GM12878 (cell line): Measurements from ENCODE around the gene MGAT4C.

Source experiments
- CHD2 ChIP-seq: IDR thresholded peaks from 2 replicates; pipeline ENCODE4 v1.6.1; 2011; ENCODE audit warnings: low read depth, low read length, improper control_type of control experiment, borderline replicate concordance
- EGR1 ChIP-seq, 2 experiments: IDR thresholded peaks; 1 replicate in 1 of 2; 2 replicates in 1 of 2; pipeline ENCODE4 v1.6.1; 2011 to 2012; ENCODE audit warnings: low read depth in 2 of 2, low read length in 2 of 2, borderline replicate concordance in 1 of 2, mild to moderate bottlenecking in 1 of 2, moderate library complexity in 1 of 2
- EP300 ChIP-seq, 2 experiments: fragments of 150-350 bp in 1 of 2; IDR thresholded peaks; 2 replicates each; pipeline ENCODE4 v1.6.1; 2011 to 2012; ENCODE audit warnings: low read depth in 2 of 2, low read length in 2 of 2, borderline replicate concordance in 1 of 2, improper control_type of control experiment in 1 of 2, inconsistent platforms in 1 of 2; ENCODE audit not compliant: control insufficient read depth in 1 of 2
- MXI1 ChIP-seq: fragments of 150-350 bp; IDR thresholded peaks from 2 replicates; pipeline ENCODE4 v1.6.1; 2011; ENCODE audit warnings: low read depth, mild to moderate bottlenecking, inconsistent platforms, low read length, improper control_type of control experiment
- NFYA ChIP-seq: IDR thresholded peaks from 2 replicates; pipeline ENCODE4 v1.6.1; 2011; ENCODE audit warnings: low read depth, mild to moderate bottlenecking, low read length, improper control_type of control experiment, borderline replicate concordance
- PML ChIP-seq: IDR thresholded peaks from 2 replicates; pipeline ENCODE4 v1.6.1; 2012; ENCODE audit warnings: low read length, inconsistent platforms
- POLR2AphosphoS5 ChIP-seq: IDR thresholded peaks from 2 replicates; pipeline ENCODE4 v1.6.1; 2011; ENCODE audit warnings: mild to moderate bottlenecking, low read length, inconsistent platforms
- ZNF24 ChIP-seq: fragments of 450-650 bp; IDR thresholded peaks from 2 replicates; pipeline ENCODE4 v1.6.1; 2017; ENCODE audit warnings: antibody characterized with exemption, mild to moderate bottlenecking
- TF ChIP-seq, protein P1 (sequence below), 3 experiments: IDR thresholded peaks in 2 of 3; conservative IDR thresholded peaks in 1 of 3; 2 replicates each; pipeline ENCODE4 v1.5.1; 2011; ENCODE audit warnings: low read depth in 3 of 3, low read length in 3 of 3, mild to moderate bottlenecking in 3 of 3, control low read depth in 2 of 3, moderate library complexity in 2 of 3, inconsistent platforms in 1 of 3, mixed read lengths in 1 of 3; ENCODE audit not compliant: control insufficient read depth in 2 of 3, insufficient read depth in 1 of 3; ENCODE audit errors: extremely low read depth in 1 of 3
- TF ChIP-seq, protein P2 (sequence below): IDR thresholded peaks from 2 replicates; pipeline ENCODE4 v1.6.1; 2011; ENCODE audit warnings: low read depth, mild to moderate bottlenecking, low read length, moderate library complexity, borderline replicate concordance; ENCODE audit errors: extremely low read depth

DNA sequence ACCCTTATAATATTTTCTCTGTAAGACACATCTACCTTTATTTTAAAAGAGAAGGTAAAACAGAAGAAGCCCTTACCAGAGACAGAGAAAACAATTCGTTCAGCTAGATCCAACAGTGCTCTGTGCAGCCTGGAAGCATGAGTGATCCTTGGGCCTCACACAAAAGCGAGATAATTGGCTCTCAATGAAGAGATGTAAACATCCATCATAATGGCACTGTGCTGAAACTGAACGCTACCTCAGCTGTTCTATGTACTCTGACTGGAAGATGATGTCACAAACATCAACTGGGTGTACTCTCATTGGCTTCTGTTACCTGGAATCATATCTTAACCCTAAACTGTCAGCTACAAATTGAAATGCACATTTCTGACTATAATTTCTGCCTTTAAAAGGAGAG lies at the start of gene MGAT4C:
- TF ChIP-seq NFYA = no peak
- no peak for TF ChIP-seq ZNF24
- TF ChIP-seq, protein P1, sequence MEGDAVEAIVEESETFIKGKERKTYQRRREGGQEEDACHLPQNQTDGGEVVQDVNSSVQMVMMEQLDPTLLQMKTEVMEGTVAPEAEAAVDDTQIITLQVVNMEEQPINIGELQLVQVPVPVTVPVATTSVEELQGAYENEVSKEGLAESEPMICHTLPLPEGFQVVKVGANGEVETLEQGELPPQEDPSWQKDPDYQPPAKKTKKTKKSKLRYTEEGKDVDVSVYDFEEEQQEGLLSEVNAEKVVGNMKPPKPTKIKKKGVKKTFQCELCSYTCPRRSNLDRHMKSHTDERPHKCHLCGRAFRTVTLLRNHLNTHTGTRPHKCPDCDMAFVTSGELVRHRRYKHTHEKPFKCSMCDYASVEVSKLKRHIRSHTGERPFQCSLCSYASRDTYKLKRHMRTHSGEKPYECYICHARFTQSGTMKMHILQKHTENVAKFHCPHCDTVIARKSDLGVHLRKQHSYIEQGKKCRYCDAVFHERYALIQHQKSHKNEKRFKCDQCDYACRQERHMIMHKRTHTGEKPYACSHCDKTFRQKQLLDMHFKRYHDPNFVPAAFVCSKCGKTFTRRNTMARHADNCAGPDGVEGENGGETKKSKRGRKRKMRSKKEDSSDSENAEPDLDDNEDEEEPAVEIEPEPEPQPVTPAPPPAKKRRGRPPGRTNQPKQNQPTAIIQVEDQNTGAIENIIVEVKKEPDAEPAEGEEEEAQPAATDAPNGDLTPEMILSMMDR (IDR thresholded peaks at IDR 0.05 in 2 of 3, conservative IDR thresholded peaks at IDR 0.05 in 1 of 3; ENCODE audit: control insufficient read depth in 2 of 3, extremely low read depth in 1 of 3, insufficient read depth in 1 of 3, low read depth in 3 of 3, low read length in 3 of 3) = no peak
- TF ChIP-seq, protein P2, sequence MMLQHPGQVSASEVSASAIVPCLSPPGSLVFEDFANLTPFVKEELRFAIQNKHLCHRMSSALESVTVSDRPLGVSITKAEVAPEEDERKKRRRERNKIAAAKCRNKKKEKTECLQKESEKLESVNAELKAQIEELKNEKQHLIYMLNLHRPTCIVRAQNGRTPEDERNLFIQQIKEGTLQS = no peak
- no peak for TF ChIP-seq MXI1
- TF ChIP-seq PML = no peak
- TF ChIP-seq EP300 (IDR thresholded peaks at IDR 0.05; ENCODE audit: borderline replicate concordance in 1 of 2, control insufficient read depth in 1 of 2, low read depth in 2 of 2, low read length in 2 of 2) = no peak
- no peak for TF ChIP-seq POLR2AphosphoS5
- TF ChIP-seq EGR1 (IDR thresholded peaks at IDR 0.05; ENCODE audit: borderline replicate concordance in 1 of 2, low read depth in 2 of 2, low read length in 2 of 2) = no peak
- no peak for TF ChIP-seq CHD2
